ENCODE results near the gene PDGFD.

Gene PDGFD

DNA sequence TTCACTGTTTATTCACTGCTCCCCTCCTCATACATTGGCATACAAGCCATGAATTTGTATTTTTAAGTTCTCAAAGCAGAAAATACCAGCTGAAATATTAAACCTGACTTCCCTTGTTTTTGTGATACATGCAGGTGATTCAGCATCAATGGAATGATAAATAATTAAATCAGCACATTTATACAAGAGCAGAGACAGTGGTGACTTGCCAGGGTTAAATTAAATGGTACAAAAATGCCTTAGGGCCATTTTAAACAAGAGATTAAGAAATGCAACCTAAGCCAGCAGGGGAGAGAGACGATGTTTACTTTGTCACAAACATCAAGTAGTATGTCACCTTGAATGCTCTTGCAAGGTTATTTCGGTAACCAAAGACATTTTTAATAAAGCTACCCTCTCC is 223.4 kb downstream of the PDGFD start:
- Histone ChIP-seq H2AFZ (ENCODE audit: low read depth, low read length) (no peak overlapping the region), H3K36me3 (ENCODE audit: insufficient read depth, low read length) (peaks cover 2% of the 10 kb centered on the region), H3K4me1 (ENCODE audit: insufficient read depth, low read length) (no peaks in the 10 kb centered on the region), H3K4me3 (ENCODE audit: low read length) (no peak overlapping the region), H3K27me3 (ENCODE audit: insufficient read depth, low read length) (no peaks in the 10 kb centered on the region), H3K9me3 (ENCODE audit: low read length) (no peaks in the 10 kb centered on the region)

DNA sequence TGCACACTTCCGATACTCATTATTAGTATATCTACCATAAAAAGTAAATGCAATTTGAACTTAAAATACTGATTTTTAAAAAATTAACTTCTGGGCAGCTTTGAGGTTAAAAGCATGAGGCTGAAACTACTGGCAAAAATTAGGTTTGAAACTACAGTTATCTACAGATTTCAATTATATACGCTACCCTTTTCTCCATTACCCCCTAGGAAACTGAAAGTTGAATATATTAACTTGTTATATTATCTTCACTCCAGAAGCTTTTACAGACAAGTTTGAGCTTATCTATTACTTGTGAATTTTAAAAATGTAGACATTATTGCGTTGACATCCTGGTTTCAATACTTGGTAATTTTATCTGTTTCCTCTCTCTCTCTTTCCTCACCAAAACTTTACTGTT is 224.3 kb downstream of the PDGFD start:
- no peak overlapping the region for H3K4me3 ChIP-seq (ENCODE audit: low read length)
- no peaks in the 10 kb centered on the region for H3K27me3 ChIP-seq (ENCODE audit: insufficient read depth, low read length)
- H3K36me3 ChIP-seq (ENCODE audit: insufficient read depth, low read length), result peaks cover 2% of the 10 kb centered on the region
- H3K4me1 ChIP-seq (ENCODE audit: insufficient read depth, low read length), result no peaks in the 10 kb centered on the region
- no peak overlapping the region for H2AFZ ChIP-seq (ENCODE audit: low read depth, low read length)
- H3K9me3 ChIP-seq (ENCODE audit: low read length), result no peaks in the 10 kb centered on the region

DNA sequence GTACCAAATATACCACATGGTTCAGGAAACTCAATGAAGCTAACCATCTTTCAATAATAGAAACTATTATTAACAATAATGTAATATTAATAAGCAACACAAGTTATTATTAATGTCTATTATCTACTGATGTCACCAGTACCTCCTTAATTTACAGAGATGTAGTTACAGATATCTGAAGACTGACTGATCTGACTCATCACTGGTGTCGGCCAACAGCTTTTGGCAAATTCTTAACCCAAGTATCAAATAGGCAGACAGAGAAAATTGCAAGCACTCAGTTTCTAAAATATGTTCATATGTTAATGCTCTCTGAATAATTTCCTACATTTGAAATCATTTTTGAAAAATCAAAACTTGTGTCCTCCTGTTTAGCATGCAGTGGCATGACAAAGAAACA is 227.9 kb downstream of the PDGFD start:
- H2AFZ ChIP-seq (ENCODE audit: low read depth, low read length), result no peak overlapping the region
- H3K27me3 ChIP-seq (ENCODE audit: insufficient read depth, low read length), result no peaks in the 10 kb centered on the region
- H3K4me1 ChIP-seq (ENCODE audit: insufficient read depth, low read length), result no peaks in the 10 kb centered on the region
- no peaks in the 10 kb centered on the region for H3K36me3 ChIP-seq (ENCODE audit: insufficient read depth, low read length)
- no peaks in the 10 kb centered on the region for H3K9me3 ChIP-seq (ENCODE audit: low read length)
- H3K4me3 ChIP-seq (ENCODE audit: low read length), result no peak overlapping the region

DNA sequence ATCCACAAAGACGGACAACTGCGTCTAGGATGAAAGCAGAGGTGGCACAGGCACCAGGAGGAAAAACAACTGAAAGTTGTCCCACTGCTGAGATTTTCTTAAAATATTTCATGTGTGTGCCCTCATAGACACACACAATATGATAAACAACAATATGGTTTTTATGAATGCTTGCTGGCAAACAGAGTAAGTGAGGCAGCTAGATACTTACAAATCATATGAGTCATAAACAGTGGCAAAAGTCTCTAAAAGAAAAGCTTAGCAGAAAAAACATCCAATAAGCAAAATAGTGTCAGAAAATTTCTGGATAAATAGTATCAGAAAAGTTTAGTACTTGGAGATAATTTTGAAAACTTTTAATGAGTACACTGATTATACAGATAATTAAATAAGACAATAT is 228.7 kb downstream of the PDGFD start:
- no peaks in the 10 kb centered on the region for H3K36me3 ChIP-seq (ENCODE audit: insufficient read depth, low read length)
- no peak overlapping the region for H2AFZ ChIP-seq (ENCODE audit: low read depth, low read length)
- H3K9me3 ChIP-seq (ENCODE audit: low read length), result no peaks in the 10 kb centered on the region
- no peaks in the 10 kb centered on the region for H3K4me1 ChIP-seq (ENCODE audit: insufficient read depth, low read length)
- H3K27me3 ChIP-seq (ENCODE audit: insufficient read depth, low read length), result no peaks in the 10 kb centered on the region
- H3K4me3 ChIP-seq (ENCODE audit: low read length), result no peak overlapping the region

DNA sequence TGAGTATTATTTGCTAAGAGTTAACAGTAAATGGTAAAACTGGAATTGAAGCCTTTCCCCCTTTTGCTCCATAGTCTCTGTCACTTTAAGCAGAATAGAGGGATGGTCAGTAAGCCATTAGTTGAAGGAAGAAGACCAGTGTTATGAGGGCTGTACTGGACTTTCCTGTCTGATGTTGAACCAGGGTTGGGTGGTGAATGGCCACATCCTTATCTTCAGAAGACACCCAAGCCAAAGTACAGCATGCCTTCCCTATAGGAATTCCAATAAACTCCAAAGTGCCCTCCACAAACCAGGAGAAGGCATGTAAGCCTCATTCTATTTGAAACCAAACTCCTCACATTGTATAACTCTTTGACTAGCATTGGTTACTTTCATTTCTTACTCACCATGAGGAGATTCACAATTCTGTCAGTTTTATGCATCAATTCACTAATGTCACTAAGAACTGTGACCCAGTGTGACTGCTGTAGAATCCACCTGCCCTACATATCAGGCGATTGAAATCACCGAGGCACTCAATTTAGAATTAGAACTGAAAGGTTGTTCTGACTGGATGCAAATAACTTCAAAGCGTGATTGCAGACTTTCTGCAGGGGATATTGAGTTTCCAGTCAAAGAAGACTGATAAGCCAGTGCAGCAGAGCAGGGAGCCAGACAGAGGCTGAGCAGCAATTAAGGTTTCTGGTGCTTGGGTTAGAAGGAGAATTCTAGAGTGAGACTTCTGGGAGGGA is 234.6 kb downstream of the PDGFD start:
- peaks cover 4% of the 10 kb centered on the region for H3K4me1 ChIP-seq (ENCODE audit: insufficient read depth, low read length)
- no peaks in the 10 kb centered on the region for H3K27me3 ChIP-seq (ENCODE audit: insufficient read depth, low read length)
- no peak overlapping the region for H2AFZ ChIP-seq (ENCODE audit: low read depth, low read length)
- H3K4me3 ChIP-seq (ENCODE audit: low read length), result no peak overlapping the region
- H3K36me3 ChIP-seq (ENCODE audit: insufficient read depth, low read length), result no peaks in the 10 kb centered on the region
- no peaks in the 10 kb centered on the region for H3K9me3 ChIP-seq (ENCODE audit: low read length)

DNA sequence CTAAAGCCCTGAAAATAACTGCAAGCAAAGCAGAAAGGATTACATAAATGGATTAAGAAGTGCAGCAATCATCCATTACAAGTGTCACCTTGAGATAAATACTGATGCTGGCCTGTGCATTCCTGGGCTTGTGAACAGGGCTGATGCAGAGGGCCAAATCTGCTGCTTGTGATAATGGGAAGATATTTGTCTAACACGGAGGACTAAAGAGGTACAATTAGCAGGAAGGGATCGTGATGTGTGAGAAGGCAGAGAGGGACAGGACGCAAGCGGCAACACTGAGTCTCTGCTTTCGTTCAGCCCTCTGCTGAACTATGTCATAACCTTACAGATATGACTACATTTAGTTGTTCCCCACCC is 235.2 kb downstream of the PDGFD start:
- Histone ChIP-seq H3K36me3 (ENCODE audit: insufficient read depth, low read length) (no peaks in the 10 kb centered on the region), H3K9me3 (ENCODE audit: low read length) (no peaks in the 10 kb centered on the region), H3K4me3 (ENCODE audit: low read length) (no peak overlapping the region), H3K27me3 (ENCODE audit: insufficient read depth, low read length) (no peaks in the 10 kb centered on the region), H2AFZ (ENCODE audit: low read depth, low read length) (no peak overlapping the region), H3K4me1 (ENCODE audit: insufficient read depth, low read length) (peaks cover 5% of the 10 kb centered on the region)

DNA sequence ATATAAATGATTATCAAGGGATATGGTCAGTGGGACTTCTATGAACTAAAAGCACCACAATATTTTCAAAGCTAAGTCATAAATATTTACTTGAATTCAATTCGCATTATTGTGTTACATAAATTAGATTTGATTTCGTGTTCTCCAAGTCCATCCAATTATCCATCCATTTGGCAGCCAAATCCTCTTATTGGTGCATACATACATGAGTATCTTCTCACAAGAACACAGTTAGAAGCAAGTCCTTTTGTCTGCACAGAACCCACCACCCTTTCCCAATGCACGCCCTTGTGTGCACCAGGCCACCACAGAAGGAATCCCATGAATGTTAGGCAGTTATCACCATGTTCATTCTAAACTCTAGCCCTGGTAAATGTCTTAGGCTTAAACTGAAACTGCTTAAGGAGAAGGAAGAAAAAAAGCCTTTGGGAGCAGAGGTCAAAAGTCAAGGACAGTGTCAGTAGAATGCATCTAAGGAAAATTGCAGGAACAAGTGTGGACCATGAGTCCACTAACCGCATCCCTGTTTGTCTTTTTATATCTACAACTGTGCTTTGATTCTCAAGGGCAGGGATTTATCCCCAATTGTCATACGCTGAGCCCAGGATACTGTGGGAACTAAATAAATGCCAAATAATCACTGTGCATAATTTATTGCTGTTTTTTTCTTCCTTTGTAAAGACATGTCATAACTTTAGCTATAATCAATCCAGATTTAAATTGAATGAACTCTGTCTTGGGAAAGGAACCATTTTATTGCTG is 235.7 kb downstream of the PDGFD start:
- peaks cover 10% of the 10 kb centered on the region for H3K4me1 ChIP-seq (ENCODE audit: insufficient read depth, low read length)
- H3K4me3 ChIP-seq (ENCODE audit: low read length), result no peak overlapping the region
- H3K9me3 ChIP-seq (ENCODE audit: low read length), result no peaks in the 10 kb centered on the region
- no peaks in the 10 kb centered on the region for H3K36me3 ChIP-seq (ENCODE audit: insufficient read depth, low read length)
- H3K27me3 ChIP-seq (ENCODE audit: insufficient read depth, low read length), result no peaks in the 10 kb centered on the region
- H2AFZ ChIP-seq (ENCODE audit: low read depth, low read length), result no peak overlapping the region

DNA sequence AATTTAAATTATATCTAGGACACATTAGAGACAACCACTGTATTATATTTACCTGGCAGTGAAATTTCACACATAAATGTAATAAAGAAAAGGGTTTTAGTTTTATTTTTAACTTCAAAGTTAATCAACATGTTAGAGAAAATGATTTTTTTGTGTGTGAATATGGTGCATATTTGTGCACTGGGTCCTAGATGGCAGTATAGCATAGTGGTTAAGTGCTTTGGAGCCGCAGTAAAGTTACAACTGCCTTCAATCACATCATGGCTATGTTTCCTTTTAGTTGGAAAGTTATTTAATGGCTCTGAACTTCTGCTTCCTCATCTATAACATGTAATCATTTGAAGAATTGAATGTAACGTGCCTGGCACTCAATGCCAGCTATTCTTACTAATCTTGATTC is 236.4 kb downstream of the PDGFD start:
- Histone ChIP-seq H3K36me3 (ENCODE audit: insufficient read depth, low read length) (no peaks in the 10 kb centered on the region), H3K27me3 (ENCODE audit: insufficient read depth, low read length) (no peaks in the 10 kb centered on the region), H3K4me1 (ENCODE audit: insufficient read depth, low read length) (peaks cover 11% of the 10 kb centered on the region), H3K4me3 (ENCODE audit: low read length) (no peak overlapping the region), H3K9me3 (ENCODE audit: low read length) (no peaks in the 10 kb centered on the region), H2AFZ (ENCODE audit: low read depth, low read length) (no peak overlapping the region)

DNA sequence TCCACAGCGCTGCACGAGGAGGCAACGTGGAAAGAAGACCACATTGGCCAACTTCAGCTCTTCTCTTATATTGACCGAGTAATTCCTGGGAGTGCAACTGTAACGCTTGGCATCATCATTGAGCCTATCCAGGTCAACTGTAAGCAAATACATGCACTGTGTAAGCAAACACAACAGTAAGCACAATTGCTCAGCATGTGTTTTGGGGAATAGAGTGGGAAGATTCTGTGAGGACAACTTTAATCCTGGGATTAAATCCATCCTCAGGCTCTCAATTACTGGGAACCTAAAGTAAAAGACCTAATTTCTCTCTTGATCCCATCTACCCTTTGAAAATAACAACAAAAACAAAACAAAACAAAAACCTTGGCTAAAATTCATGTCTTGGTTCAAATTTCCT is 237.0 kb downstream of the PDGFD start:
- H3K27me3 ChIP-seq (ENCODE audit: insufficient read depth, low read length), result no peaks in the 10 kb centered on the region
- no peak overlapping the region for H2AFZ ChIP-seq (ENCODE audit: low read depth, low read length)
- H3K9me3 ChIP-seq (ENCODE audit: low read length), result no peaks in the 10 kb centered on the region
- H3K4me1 ChIP-seq (ENCODE audit: insufficient read depth, low read length), result peaks cover 11% of the 10 kb centered on the region
- no peak overlapping the region for H3K4me3 ChIP-seq (ENCODE audit: low read length)
- H3K36me3 ChIP-seq (ENCODE audit: insufficient read depth, low read length), result no peaks in the 10 kb centered on the region

DNA sequence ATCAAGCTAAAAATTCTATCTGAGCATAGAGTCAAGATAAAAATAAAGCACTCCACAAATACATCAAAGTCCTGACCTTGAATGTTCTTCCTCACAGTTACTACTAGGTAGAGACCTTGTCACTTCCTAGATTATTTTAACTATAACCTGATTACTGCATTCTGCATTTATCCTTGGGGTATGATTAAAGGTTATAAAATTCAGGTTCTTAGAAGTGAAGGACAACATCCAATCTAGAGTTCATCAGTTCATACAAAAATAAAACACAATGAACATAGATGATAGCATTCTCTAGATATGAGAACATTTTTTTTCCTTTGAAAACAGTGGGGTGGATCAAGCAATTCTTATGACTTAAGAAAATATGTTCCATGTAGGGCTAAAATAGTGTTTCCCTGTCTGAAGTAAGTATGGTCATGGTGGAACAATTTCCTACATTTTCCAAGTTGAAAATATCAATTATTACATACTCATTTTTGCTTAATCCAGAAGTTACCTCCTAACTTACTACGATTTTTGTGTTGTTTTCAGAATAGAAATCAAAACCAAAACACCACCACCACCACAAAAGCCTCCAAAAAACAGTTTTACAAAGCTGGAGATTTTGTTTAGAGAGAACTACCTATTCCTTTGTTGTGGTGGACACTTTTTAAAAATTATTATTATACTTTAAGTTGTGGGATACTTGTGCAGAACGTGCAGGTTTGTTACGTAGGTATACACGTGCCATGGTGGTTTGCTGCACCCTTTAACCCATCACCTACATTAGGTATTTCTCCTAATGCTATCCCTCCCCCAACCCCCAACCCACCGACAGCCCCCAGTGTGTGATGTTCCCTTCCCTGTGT is 239.6 kb downstream of the PDGFD start:
- no peak overlapping the region for H3K4me3 ChIP-seq (ENCODE audit: low read length)
- no peaks in the 10 kb centered on the region for H3K36me3 ChIP-seq (ENCODE audit: insufficient read depth, low read length)
- H2AFZ ChIP-seq (ENCODE audit: low read depth, low read length), result no peak overlapping the region
- peaks cover 11% of the 10 kb centered on the region for H3K4me1 ChIP-seq (ENCODE audit: insufficient read depth, low read length)
- no peaks in the 10 kb centered on the region for H3K27me3 ChIP-seq (ENCODE audit: insufficient read depth, low read length)
- no peaks in the 10 kb centered on the region for H3K9me3 ChIP-seq (ENCODE audit: low read length)

DNA sequence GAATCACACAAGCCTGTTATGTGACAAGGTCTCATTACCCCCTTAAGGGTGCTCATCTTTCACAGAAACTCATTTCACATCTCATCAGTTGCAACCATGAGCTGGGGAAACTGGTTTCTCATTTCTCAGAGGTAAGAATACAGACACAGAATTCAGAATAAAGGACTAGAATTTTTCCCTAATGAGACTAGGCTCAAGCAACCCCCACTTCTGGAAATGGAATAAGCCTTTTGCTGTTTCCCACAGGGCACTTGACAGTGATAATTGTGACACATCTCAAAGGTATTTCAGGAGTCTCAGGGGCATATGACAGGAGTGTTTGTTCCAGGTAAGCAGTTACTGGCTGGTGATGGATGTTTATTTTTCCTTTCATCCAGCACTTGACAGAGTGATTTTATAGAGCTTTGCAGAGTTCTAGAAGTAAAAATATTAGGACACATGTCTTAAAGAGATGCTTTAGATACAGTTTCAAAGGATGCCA is 240.5 kb downstream of the PDGFD start:
- no peaks in the 10 kb centered on the region for H3K9me3 ChIP-seq (ENCODE audit: low read length)
- peaks cover 11% of the 10 kb centered on the region for H3K4me1 ChIP-seq (ENCODE audit: insufficient read depth, low read length)
- H2AFZ ChIP-seq (ENCODE audit: low read depth, low read length), result no peak overlapping the region
- no peak overlapping the region for H3K4me3 ChIP-seq (ENCODE audit: low read length)
- H3K36me3 ChIP-seq (ENCODE audit: insufficient read depth, low read length), result no peaks in the 10 kb centered on the region
- no peaks in the 10 kb centered on the region for H3K27me3 ChIP-seq (ENCODE audit: insufficient read depth, low read length)

DNA sequence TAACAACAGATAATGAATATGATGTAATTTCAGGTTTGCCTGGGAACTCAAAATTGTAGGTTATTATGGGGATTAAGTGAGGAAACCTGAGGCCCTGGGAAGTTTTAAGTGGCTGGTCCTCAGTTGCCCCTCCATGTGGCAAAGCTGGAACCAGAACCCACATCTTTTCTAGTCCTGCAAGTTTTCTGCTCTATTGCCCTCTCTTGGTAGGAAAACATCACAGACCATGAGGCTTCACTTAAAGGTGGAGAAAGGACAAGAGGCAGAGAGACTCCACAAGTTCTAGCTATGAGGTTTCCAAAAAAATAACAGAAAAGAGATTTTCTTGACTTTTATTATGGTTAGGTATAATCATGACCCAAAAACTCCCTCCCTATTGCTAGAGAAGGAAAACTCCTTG is 243.0 kb downstream of the PDGFD start:
- Histone ChIP-seq H3K27me3 (ENCODE audit: insufficient read depth, low read length) (no peaks in the 10 kb centered on the region), H3K4me1 (ENCODE audit: insufficient read depth, low read length) (peaks cover 7% of the 10 kb centered on the region), H3K9me3 (ENCODE audit: low read length) (no peaks in the 10 kb centered on the region), H3K4me3 (ENCODE audit: low read length) (no peak overlapping the region), H3K36me3 (ENCODE audit: insufficient read depth, low read length) (no peaks in the 10 kb centered on the region), H2AFZ (ENCODE audit: low read depth, low read length) (no peak overlapping the region)

DNA sequence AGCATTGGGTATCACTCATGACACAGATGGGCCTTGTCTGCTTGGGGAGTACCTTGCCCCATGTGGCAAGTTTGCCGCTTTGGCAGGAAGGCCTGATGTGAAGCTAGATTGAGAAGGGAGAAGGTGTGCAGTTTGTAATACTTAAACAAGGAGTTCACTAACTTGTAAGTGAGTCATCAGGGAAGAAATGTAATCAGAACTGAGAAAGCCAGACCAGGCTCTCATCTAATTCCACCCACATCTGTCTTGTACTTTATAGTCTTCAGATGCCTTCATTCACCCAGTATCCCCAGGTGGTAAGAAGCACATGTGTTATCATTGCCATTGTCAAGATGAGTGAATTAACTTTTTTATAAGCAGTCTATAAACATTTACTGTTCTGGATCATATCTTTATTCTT is 243.5 kb downstream of the PDGFD start:
- H3K36me3 ChIP-seq (ENCODE audit: insufficient read depth, low read length), result no peaks in the 10 kb centered on the region
- no peak overlapping the region for H3K4me3 ChIP-seq (ENCODE audit: low read length)
- no peaks in the 10 kb centered on the region for H3K27me3 ChIP-seq (ENCODE audit: insufficient read depth, low read length)
- no peaks in the 10 kb centered on the region for H3K9me3 ChIP-seq (ENCODE audit: low read length)
- H3K4me1 ChIP-seq (ENCODE audit: insufficient read depth, low read length), result peaks cover 7% of the 10 kb centered on the region
- no peak overlapping the region for H2AFZ ChIP-seq (ENCODE audit: low read depth, low read length)

Measured in neuron (in vitro differentiated cells).